ENCODE measurements around the gene NMUR1.
A peak's percentile ranks its signal among the peaks of the same experiment; 100 is the strongest.
"Not testable (repeated sequence)": the region's sequence is repeated elsewhere in the genome, so short reads cannot be mapped to it uniquely, and the experiment has no call there.

Gene NMUR1

GRCh38 chr2:231530099-231531011 is at the start of gene NMUR1:
TSS of gene NMUR1 (minus strand) at chr2:231530445. CDS start at chr2:231530361, 84 bp downstream.
- DNase-seq: no peak

- DNase-seq: no peak
These were observed 49.3 kb upstream of the NMUR1 start for GRCh38 chr2:231579560-231579959.

- DNase-seq: not testable (repeated sequence)
These were observed 48.4 kb upstream of the NMUR1 start for GRCh38 chr2:231578655-231579054.

- no peak for DNase-seq
These were observed 46.2 kb upstream of the NMUR1 start for GRCh38 chr2:231576465-231576864.

- DNase-seq: no peak
These were observed 45.5 kb upstream of the NMUR1 start for GRCh38 chr2:231575612-231576256.

- DNase-seq: no peak
These were observed 43.6 kb upstream of the NMUR1 start for GRCh38 chr2:231573698-231574421.

- DNase-seq: no peak
These were observed 42.9 kb upstream of the NMUR1 start for GRCh38 chr2:231573096-231573495.

- DNase-seq: peak; percentile 71
These were observed 41.5 kb upstream of the NMUR1 start for GRCh38 chr2:231571661-231572191.

GRCh38 chr2:231570915-231571314 is 40.7 kb upstream of the NMUR1 start:
- not testable (repeated sequence) for DNase-seq

- no peak for DNase-seq
These were observed 38.7 kb upstream of the NMUR1 start for GRCh38 chr2:231568785-231569435.

GRCh38 chr2:231568098-231568784 is 38.0 kb upstream of the NMUR1 start:
- DNase-seq: no peak

GRCh38 chr2:231567159-231567558 is 36.9 kb upstream of the NMUR1 start:
- no peak for DNase-seq

- DNase-seq: no peak
These were observed 35.8 kb upstream of the NMUR1 start for GRCh38 chr2:231565887-231566594.

GRCh38 chr2:231563378-231563961 is 33.2 kb upstream of the NMUR1 start:
- peak; percentile 42 for DNase-seq

- peak; percentile 50 for DNase-seq
These were observed 27.4 kb upstream of the NMUR1 start for GRCh38 chr2:231557571-231558217.

GRCh38 chr2:231556981-231557380 is 26.7 kb upstream of the NMUR1 start:
- DNase-seq: no peak

GRCh38 chr2:231556496-231556895 is 26.3 kb upstream of the NMUR1 start:
- DNase-seq: not testable (repeated sequence)

- DNase-seq: no peak
These were observed 24.7 kb upstream of the NMUR1 start for GRCh38 chr2:231554748-231555545.

- no peak for DNase-seq
These were observed 24.1 kb upstream of the NMUR1 start for GRCh38 chr2:231554327-231554726.
